Gastrocnemius medialis (tissue), 4 donors: ENCODE measurements around the gene PARP12.

ENCODE experiments used
- CTCF ChIP-seq, 5 experiments: fragments of 450-650 bp in 3 of 5; fragments of 200-600 bp in 2 of 5; sonication (generic) in 2 of 5; IDR thresholded peaks in 4 of 5; conservative IDR thresholded peaks in 1 of 5; 1 replicate in 4 of 5; 2 replicates in 1 of 5; pipeline ENCODE4 v1.5.1; 2016 to 2019; ENCODE audit warnings: antibody characterized with exemption in 5 of 5, mild to moderate bottlenecking in 3 of 5, moderate library complexity in 3 of 5
- POLR2A ChIP-seq, 2 donors: fragments of 450-650 bp; IDR thresholded peaks; one replicate each; pipeline ENCODE4 v1.6.1; 2017; ENCODE audit warnings: antibody characterized with exemption in 2 of 2, mild to moderate bottlenecking in 2 of 2, moderate library complexity in 2 of 2

- no peak for TF ChIP-seq CTCF (IDR thresholded peaks at IDR 0.05 in 4 of 5, conservative IDR thresholded peaks at IDR 0.05 in 1 of 5)
- TF ChIP-seq POLR2A (IDR thresholded peaks at IDR 0.05) = no peak
Observed at GRCh38 chr7:140017034-140017433, 45.7 kb downstream of the PARP12 start.
